ENCODE data around the gene ATXN7.

Gene ATXN7

GRCh38 chr3:63932509-63933212 is 69.0 kb downstream of the ATXN7 start:
- no peak for DNase-seq (ENCODE audit: extremely low read depth in 1 of 2, low read depth in 1 of 2)

- no peak for DNase-seq (ENCODE audit: extremely low read depth in 1 of 2, low read depth in 1 of 2)
Observed at GRCh38 chr3:63933459-63933858, 69.8 kb downstream of the ATXN7 start.

- no peak for DNase-seq (ENCODE audit: extremely low read depth in 1 of 2, low read depth in 1 of 2)
Observed at GRCh38 chr3:63934041-63934866, 70.6 kb downstream of the ATXN7 start.

GRCh38 chr3:63936925-63937324 is 73.3 kb downstream of the ATXN7 start:
- DNase-seq (ENCODE audit: extremely low read depth in 1 of 2, low read depth in 1 of 2), result no peak

GRCh38 chr3:63937661-63938651 is 74.3 kb downstream of the ATXN7 start:
- DNase-seq (ENCODE audit: extremely low read depth in 1 of 2, low read depth in 1 of 2), result no peak

GRCh38 chr3:63940389-63940757 is 76.7 kb downstream of the ATXN7 start:
- no peak for DNase-seq (ENCODE audit: extremely low read depth in 1 of 2, low read depth in 1 of 2)

- no peak for DNase-seq (ENCODE audit: extremely low read depth in 1 of 2, low read depth in 1 of 2)
Observed at GRCh38 chr3:63942528-63942927, 78.9 kb downstream of the ATXN7 start.

- no peak for DNase-seq (ENCODE audit: extremely low read depth in 1 of 2, low read depth in 1 of 2)
Observed at GRCh38 chr3:63943678-63944077, 80.0 kb downstream of the ATXN7 start.

GRCh38 chr3:63945558-63946096 is 82.0 kb downstream of the ATXN7 start:
- no peak for DNase-seq (ENCODE audit: extremely low read depth in 1 of 2, low read depth in 1 of 2)

- no peak for DNase-seq (ENCODE audit: extremely low read depth in 1 of 2, low read depth in 1 of 2)
Observed at GRCh38 chr3:63946753-63947152, 83.1 kb downstream of the ATXN7 start.

- DNase-seq (ENCODE audit: extremely low read depth in 1 of 2, low read depth in 1 of 2), result no peak
Observed at GRCh38 chr3:63947594-63947993, 83.9 kb downstream of the ATXN7 start.

- no peak for DNase-seq (ENCODE audit: extremely low read depth in 1 of 2, low read depth in 1 of 2)
Observed at GRCh38 chr3:63949005-63949404, 85.3 kb downstream of the ATXN7 start.

GRCh38 chr3:63950698-63951097 is 87.0 kb downstream of the ATXN7 start:
- DNase-seq (ENCODE audit: extremely low read depth in 1 of 2, low read depth in 1 of 2), result no peak

GRCh38 chr3:63951492-63952247 is 88.0 kb downstream of the ATXN7 start:
- no peak for DNase-seq (ENCODE audit: extremely low read depth in 1 of 2, low read depth in 1 of 2)

GRCh38 chr3:63952248-63952594 is 88.6 kb downstream of the ATXN7 start:
- no peak for DNase-seq (ENCODE audit: extremely low read depth in 1 of 2, low read depth in 1 of 2)

- DNase-seq (ENCODE audit: extremely low read depth in 1 of 2, low read depth in 1 of 2), result no peak
Observed at GRCh38 chr3:63954182-63954581, 90.5 kb downstream of the ATXN7 start.

GRCh38 chr3:63955036-63955650 is 91.5 kb downstream of the ATXN7 start:
- DNase-seq (ENCODE audit: extremely low read depth in 1 of 2, low read depth in 1 of 2), result no peak

- no peak for DNase-seq (ENCODE audit: extremely low read depth in 1 of 2, low read depth in 1 of 2)
Observed at GRCh38 chr3:63955830-63956545, 92.3 kb downstream of the ATXN7 start.

- DNase-seq (ENCODE audit: extremely low read depth in 1 of 2, low read depth in 1 of 2), result no peak
Observed at GRCh38 chr3:63959146-63959545, 95.5 kb downstream of the ATXN7 start.
